GM10248 (cell line): ENCODE results near the gene PTMS.

ENCODE experiments used
- CTCF ChIA-PET: fragments of 300-600 bp; sonication (Branson Sonifier 250); formaldehyde crosslinking; extraction: SDS; loops from one replicate; lab custom pipeline; 2021; ENCODE audit warnings: antibody characterized with exemption; lab: Yijun Ruan, JAX
- POLR2A ChIA-PET: fragments of 350-650 bp; sonication (Branson Sonifier 250); formaldehyde crosslinking; extraction: SDS; loops from one replicate; lab custom pipeline; 2020; ENCODE audit warnings: antibody characterized with exemption; lab: Yijun Ruan, JAX
- DNase-seq: peaks from one replicate; pipeline ENCODE4 v3.0.0; 2012; ENCODE audit errors: extremely low spot score
- CTCF ChIP-seq: IDR thresholded peaks from 2 replicates; pipeline ENCODE4 v1.5.1; 2012; ENCODE audit warnings: mild to moderate bottlenecking, low read depth; ENCODE audit errors: extremely low read depth, missing control alignments, control extremely low read depth

PTMS gene

GRCh38 chr12:6758506-6759095 is 7.6 kb upstream of the PTMS start:
- ChIA-PET CTCF (interaction anchor here (1.0 to 1.7 kb wide), 6 partner anchors 8 to 84 kb away, joined by 3 to 11 read pairs (median 3); partner anchors contain the start of genes LAG3 and PTMS), POLR2A (interaction anchor here (0.6 to 1.6 kb wide), 2 partner anchors 109 to 281 kb away, joined by 3 to 4 read pairs; partner anchors contain the start of gene TPI1)

GRCh38 chr12:6759741-6760140 is 6.4 kb upstream of the PTMS start:
- no peak for DNase-seq
- CTCF ChIA-PET: interaction anchor here (0.6 to 2.2 kb wide), 8 partner anchors 9 to 164 kb away, joined by 3 to 7 read pairs (median 4); partner anchors contain the start of gene SPSB2
- TF ChIP-seq CTCF: no peak

More at GRCh38 chr12:6758506-6759095, 7.6 kb upstream of the PTMS start:
- TF ChIP-seq CTCF: no peak
- no peak for DNase-seq

GRCh38 chr12:6763380-6763779 is 2.8 kb upstream of the PTMS start:
- CTCF ChIA-PET: interaction anchor here (1.1 to 1.8 kb wide), 3 partner anchors 8 to 15 kb away, joined by 3 to 12 read pairs (median 3); partner anchors contain the start of gene MLF2
- POLR2A ChIA-PET: interaction anchor here (1.2 kb wide), 1 partner anchor 10 kb away, joined by 5 read pairs; the partner anchor contains the start of gene MLF2
- no peak for TF ChIP-seq CTCF
- no peak for DNase-seq

More at GRCh38 chr12:6759741-6760140, 6.4 kb upstream of the PTMS start:
- POLR2A ChIA-PET: interaction anchor here (1.6 kb wide), 1 partner anchor 108 kb away, joined by 3 read pairs; the partner anchor contains the start of gene TPI1

- ChIA-PET POLR2A (interaction anchor here (1.2 kb wide), 1 partner anchor 11 kb away, joined by 5 read pairs; the partner anchor contains the start of gene MLF2), CTCF (interaction anchor here (1.1 to 8.0 kb wide), 4 partner anchors 11 to 15 kb away, joined by 3 to 117 read pairs (median 46); partner anchors contain the start of gene MLF2)
- TF ChIP-seq CTCF: no peak
- peak; percentile 96 for DNase-seq
These were observed 1.9 kb upstream of the PTMS start for GRCh38 chr12:6764011-6764828.

GRCh38 chr12:6765048-6765633 is 1.0 kb upstream of the PTMS start:
- ChIA-PET CTCF (interaction anchor here (1.0 to 8.0 kb wide), 6 partner anchors 12 to 108 kb away, joined by 3 to 117 read pairs (median 8); partner anchors contain the start of genes MLF2 and SPSB2), POLR2A (no interaction called here)
- DNase-seq: no peak
- TF ChIP-seq CTCF: no peak
